GM12892 (cell line): Measurements from ENCODE around the gene CNTNAP2.

Experiments
- POLR2A ChIP-seq: IDR thresholded peaks from 2 replicates; pipeline ENCODE4 v1.6.1; 2011; ENCODE audit warnings: low read depth, low read length, control low read depth
- POLR2AphosphoS5 ChIP-seq: IDR thresholded peaks from 2 replicates; pipeline ENCODE4 v1.6.1; 2011; ENCODE audit warnings: low read depth, low read length, control low read depth

DNA sequence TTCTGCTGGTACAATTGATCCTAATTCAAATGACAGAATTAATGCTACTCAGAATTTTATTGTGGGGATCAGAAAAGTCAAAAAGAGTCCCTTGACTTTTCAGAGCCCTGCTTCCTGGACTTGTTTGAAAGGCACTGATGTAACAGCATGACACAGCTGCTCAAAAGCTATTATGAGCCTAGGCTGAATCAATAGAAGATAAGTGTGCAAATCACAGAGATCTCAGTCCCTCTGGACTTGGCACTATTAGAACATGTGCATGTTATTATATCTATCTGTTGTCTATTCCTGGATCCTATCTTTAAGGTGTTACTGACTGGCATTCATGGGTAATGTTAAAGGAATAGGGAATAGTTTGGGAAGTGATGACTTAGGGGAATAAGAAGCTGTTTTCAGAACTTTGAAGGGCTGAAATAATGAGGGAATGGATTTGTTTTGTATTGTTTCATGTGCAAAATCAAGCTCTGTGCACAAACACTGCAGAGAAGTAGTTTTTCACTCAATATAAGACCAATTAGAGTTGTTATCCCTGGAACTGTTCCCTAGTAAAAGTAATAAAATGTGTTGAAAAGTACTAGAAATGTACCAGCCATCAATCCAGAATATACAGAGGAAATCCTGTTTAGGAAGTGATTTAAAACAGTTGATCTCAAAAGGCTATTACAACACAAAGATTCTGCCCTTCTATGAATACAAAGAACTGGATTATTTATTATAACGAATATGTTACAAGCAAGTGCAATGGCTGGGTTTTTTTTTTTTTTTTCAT, 1659.1 kb downstream of the CNTNAP2 start:
- TF ChIP-seq POLR2AphosphoS5 (no peak), POLR2A (no peak)
